Adipocyte (in vitro differentiated cells): ENCODE results near the gene ARHGAP19.

ENCODE experiments used
- DNase-seq: peaks from one replicate; pipeline ENCODE4 v3.0.0-alpha.2; 2015; ENCODE audit warnings: low read depth
- H3K27me3 ChIP-seq: replicated peaks from 2 replicates; pipeline ENCODE4 v1.7.0; 2013; ENCODE audit warnings: mild to moderate bottlenecking, low read length, moderate library complexity; ENCODE audit not compliant: control insufficient read depth, insufficient read depth
- H3K36me3 ChIP-seq: 2 replicates; pipeline ENCODE4 v1.7.0; 2013; ENCODE audit warnings: low read length, mild to moderate bottlenecking, moderate library complexity; ENCODE audit not compliant: control insufficient read depth, insufficient read depth, severe bottlenecking
- H3K4me1 ChIP-seq: 2 replicates; pipeline ENCODE4 v1.7.0; 2013; ENCODE audit warnings: mild to moderate bottlenecking, low read length, moderate library complexity; ENCODE audit not compliant: control insufficient read depth, insufficient read depth
- H3K4me3 ChIP-seq: 2 replicates; pipeline ENCODE4 v1.7.0; 2013; ENCODE audit warnings: mild to moderate bottlenecking, low read length, moderate library complexity
- H3K9ac ChIP-seq: 2 replicates; pipeline ENCODE4 v1.7.0; 2013; ENCODE audit warnings: mild to moderate bottlenecking, low read length, moderate library complexity
- H3K9me3 ChIP-seq: 2 replicates; pipeline ENCODE4 v1.7.0; 2013; ENCODE audit warnings: mild to moderate bottlenecking, low read length, moderate library complexity; ENCODE audit not compliant: control insufficient read depth

ARHGAP19 gene

DNA sequence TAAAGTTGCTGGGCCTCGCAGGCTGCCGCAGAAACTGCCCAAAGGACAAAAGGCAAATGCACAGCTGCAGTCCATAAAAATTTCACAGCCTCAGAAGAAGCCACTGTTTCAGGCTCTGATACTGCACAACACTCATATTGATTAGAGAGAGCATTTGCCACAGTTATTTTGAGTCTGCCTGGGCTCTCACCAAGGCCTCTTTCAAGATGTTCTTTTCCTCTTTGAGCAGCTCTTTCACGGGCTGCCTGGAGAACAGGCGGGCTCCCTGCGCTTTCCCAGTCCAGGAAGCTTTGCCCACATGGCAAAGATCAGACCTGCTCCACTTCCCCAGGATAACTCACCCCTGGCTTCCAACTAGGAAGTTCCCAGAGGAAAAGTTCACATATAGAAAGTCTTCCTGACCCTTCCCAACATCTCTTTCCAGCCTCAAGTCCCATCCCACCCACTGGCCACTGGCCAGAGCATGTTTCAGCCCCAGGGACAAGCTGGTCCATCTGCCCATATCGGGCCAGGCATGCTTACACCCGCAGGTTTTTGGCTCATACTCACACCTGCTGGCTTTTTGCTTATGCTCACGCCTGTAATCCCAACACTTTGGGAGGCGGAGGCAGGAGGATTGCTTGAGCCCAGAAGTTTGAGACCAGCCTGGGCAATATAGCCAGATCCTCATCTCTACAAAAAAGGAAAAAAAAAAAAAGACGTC lies 110.0 kb downstream of the ARHGAP19 start:
- Histone ChIP-seq H3K4me1 (peaks cover 3% of the 10 kb centered on the region), H3K9me3 (no peaks in the 10 kb centered on the region), H3K9ac (no peak overlapping the region), H3K36me3 (no peaks in the 10 kb centered on the region), H3K4me3 (no peak overlapping the region), H3K27me3 (peaks cover 79% of the 10 kb centered on the region)
- DNase-seq = no peak

GRCh38 chr10:97180986-97181385 lies 111.5 kb downstream of the ARHGAP19 start:
- peaks cover 80% of the 10 kb centered on the region for H3K27me3 ChIP-seq
- H3K9me3 ChIP-seq = no peaks in the 10 kb centered on the region
- H3K9ac ChIP-seq = no peak overlapping the region
- no peak for DNase-seq
- H3K4me1 ChIP-seq = peaks cover 3% of the 10 kb centered on the region
- no peaks in the 10 kb centered on the region for H3K36me3 ChIP-seq
- H3K4me3 ChIP-seq = no peak overlapping the region

- Histone ChIP-seq H3K9me3 (no peaks in the 10 kb centered on the region), H3K4me1 (peaks cover 3% of the 10 kb centered on the region), H3K36me3 (no peaks in the 10 kb centered on the region), H3K27me3 (peaks cover 78% of the 10 kb centered on the region), H3K4me3 (no peak overlapping the region), H3K9ac (no peak overlapping the region)
- no peak for DNase-seq
These were observed 112.1 kb downstream of the ARHGAP19 start for GRCh38 chr10:97180363-97180755.

GRCh38 chr10:97179731-97180362 lies 112.6 kb downstream of the ARHGAP19 start:
- Histone ChIP-seq H3K36me3 (no peaks in the 10 kb centered on the region), H3K9me3 (no peaks in the 10 kb centered on the region), H3K9ac (no peak overlapping the region), H3K27me3 (peaks cover 74% of the 10 kb centered on the region), H3K4me3 (no peak overlapping the region), H3K4me1 (peaks cover 3% of the 10 kb centered on the region)
- peak; percentile 27 for DNase-seq

- Histone ChIP-seq H3K36me3 (no peaks in the 10 kb centered on the region), H3K4me1 (peaks cover 3% of the 10 kb centered on the region), H3K9ac (no peak overlapping the region), H3K4me3 (no peak overlapping the region), H3K9me3 (no peaks in the 10 kb centered on the region), H3K27me3 (peaks cover 69% of the 10 kb centered on the region)
- no peak for DNase-seq
These were observed 113.1 kb downstream of the ARHGAP19 start for GRCh38 chr10:97179311-97179710.

DNA sequence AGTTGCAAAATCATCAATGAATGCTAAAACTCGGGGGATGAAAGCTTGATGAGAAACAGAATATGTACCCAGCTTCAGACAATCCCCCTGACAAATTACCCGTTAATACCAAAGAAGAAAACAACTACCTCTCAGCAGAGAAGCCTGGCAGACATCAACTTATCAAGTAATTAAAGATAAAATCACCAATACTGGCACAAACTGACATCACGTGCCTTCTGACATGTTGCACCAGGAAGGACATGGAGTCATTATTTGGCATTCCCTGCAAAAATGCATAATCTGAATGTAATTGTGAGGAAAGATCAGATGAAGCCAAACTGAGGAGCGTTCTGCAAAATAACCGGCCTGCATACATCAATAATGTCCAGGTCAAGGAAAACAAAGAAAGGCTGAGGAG lies 114.4 kb downstream of the ARHGAP19 start:
- DNase-seq = no peak
- Histone ChIP-seq H3K4me1 (peaks cover 3% of the 10 kb centered on the region), H3K9me3 (no peaks in the 10 kb centered on the region), H3K36me3 (no peaks in the 10 kb centered on the region), H3K4me3 (no peak overlapping the region), H3K27me3 (peaks cover 61% of the 10 kb centered on the region), H3K9ac (no peak overlapping the region)

GRCh38 chr10:97176226-97176625 lies 116.2 kb downstream of the ARHGAP19 start:
- H3K9me3 ChIP-seq = no peaks in the 10 kb centered on the region
- no peak overlapping the region for H3K4me3 ChIP-seq
- no peak overlapping the region for H3K9ac ChIP-seq
- H3K36me3 ChIP-seq = no peaks in the 10 kb centered on the region
- H3K4me1 ChIP-seq = peaks cover 3% of the 10 kb centered on the region
- peaks cover 49% of the 10 kb centered on the region for H3K27me3 ChIP-seq
- no peak for DNase-seq

DNA sequence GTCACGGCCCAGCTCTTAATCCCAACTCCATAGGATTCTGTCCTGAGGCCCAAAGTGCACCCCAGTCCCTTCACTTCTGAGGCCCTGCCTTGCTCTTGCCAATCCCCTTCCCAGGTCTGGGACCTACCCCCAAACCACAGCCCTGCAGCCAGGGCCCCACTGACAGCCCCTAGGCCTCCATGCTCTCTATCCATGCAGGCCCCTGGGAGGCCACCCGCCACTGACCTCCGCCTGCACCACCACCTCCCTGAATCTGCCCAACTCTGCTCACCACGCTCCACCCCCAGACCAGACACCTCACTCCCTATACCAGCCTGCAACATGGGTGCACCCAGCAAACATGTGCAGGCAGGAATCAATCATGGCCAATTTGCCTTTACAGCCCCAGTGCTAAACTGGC lies 116.9 kb downstream of the ARHGAP19 start:
- peaks cover 52% of the 10 kb centered on the region for H3K27me3 ChIP-seq
- no peak overlapping the region for H3K4me3 ChIP-seq
- H3K36me3 ChIP-seq = no peaks in the 10 kb centered on the region
- DNase-seq = no peak
- peaks cover 3% of the 10 kb centered on the region for H3K4me1 ChIP-seq
- H3K9ac ChIP-seq = no peak overlapping the region
- H3K9me3 ChIP-seq = no peaks in the 10 kb centered on the region

DNA sequence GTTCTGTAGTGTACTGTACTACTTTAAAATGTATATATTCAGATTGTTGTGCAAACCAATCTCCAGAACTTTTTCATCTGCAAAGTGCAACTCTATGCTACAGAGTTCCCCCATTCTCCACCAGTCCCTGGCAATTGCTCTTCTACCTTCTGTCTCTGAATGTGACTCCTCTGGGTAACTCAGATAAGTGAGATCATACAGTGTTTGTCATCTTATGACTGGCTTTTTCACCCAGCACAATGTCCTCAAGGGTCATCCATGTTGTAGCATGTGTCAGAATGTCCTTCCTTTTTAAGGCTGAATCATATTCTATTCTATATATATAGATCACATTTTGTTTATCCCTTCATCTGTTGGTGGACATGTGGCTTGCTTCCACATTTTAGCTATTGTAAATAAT lies 117.5 kb downstream of the ARHGAP19 start:
- peaks cover 59% of the 10 kb centered on the region for H3K27me3 ChIP-seq
- no peaks in the 10 kb centered on the region for H3K9me3 ChIP-seq
- H3K4me1 ChIP-seq = peaks cover 3% of the 10 kb centered on the region
- no peak overlapping the region for H3K4me3 ChIP-seq
- H3K36me3 ChIP-seq = no peaks in the 10 kb centered on the region
- no peak overlapping the region for H3K9ac ChIP-seq
- no peak for DNase-seq

DNA sequence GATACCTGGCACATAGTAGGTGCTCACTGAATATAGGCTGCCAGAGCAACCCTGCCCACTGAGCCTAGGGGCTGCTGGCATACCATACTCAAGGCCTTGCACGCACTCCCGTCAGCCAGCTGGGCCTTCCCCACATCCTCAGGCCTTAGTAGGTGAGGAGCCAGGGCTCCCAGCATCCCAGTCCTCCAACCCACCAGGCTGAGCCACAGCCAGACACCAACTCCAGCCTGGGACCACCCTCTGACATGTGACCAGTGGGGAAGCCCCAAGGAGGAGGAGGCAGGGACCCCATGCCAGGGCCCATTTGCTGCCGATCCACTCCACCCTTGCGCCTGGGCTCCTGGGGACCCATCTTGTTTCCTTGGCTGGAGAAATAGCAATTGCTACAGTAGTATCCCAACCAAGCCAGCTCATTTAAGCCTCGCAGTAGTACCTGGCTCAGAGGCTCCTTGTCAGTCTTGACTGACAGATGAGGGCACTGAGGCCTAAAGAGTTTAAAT lies 118.1 kb downstream of the ARHGAP19 start:
- H3K9me3 ChIP-seq = no peaks in the 10 kb centered on the region
- peaks cover 60% of the 10 kb centered on the region for H3K27me3 ChIP-seq
- no peaks in the 10 kb centered on the region for H3K36me3 ChIP-seq
- no peak overlapping the region for H3K4me3 ChIP-seq
- no peak overlapping the region for H3K9ac ChIP-seq
- H3K4me1 ChIP-seq = no peaks in the 10 kb centered on the region
- DNase-seq = no peak

- no peaks in the 10 kb centered on the region for H3K9me3 ChIP-seq
- DNase-seq = no peak
- H3K27me3 ChIP-seq = peaks cover 59% of the 10 kb centered on the region
- no peak overlapping the region for H3K9ac ChIP-seq
- H3K4me3 ChIP-seq = no peak overlapping the region
- no peaks in the 10 kb centered on the region for H3K36me3 ChIP-seq
- no peaks in the 10 kb centered on the region for H3K4me1 ChIP-seq
These were observed 119.4 kb downstream of the ARHGAP19 start for GRCh38 chr10:97173036-97173435.
